Thymus (tissue), 11 donors: ENCODE results near the gene PHAX. TPM values are rescaled to one million over a fixed set of nuclear protein-coding genes. Genes with fewer than 3 reads are reported as not detected.

Source experiments
- DNase-seq, 9 donors: peaks; one replicate each; pipeline ENCODE4 v3.0.0-alpha.2; 2013; ENCODE audit warnings: low spot score in 9 of 9, low read depth in 6 of 9, missing footprints in 1 of 9
- H3K27ac ChIP-seq, 2 donors: one replicate each; pipeline ENCODE4 v1.5.1; 2013; ENCODE audit warnings: control low read depth in 1 of 2, low read depth in 1 of 2, low read length in 1 of 2, mild to moderate bottlenecking in 1 of 2, moderate library complexity in 1 of 2
- H3K27me3 ChIP-seq, 2 donors: one replicate each; pipeline ENCODE4 v1.5.1; 2013; ENCODE audit warnings: low read length in 1 of 2; ENCODE audit not compliant: control insufficient read depth in 2 of 2, insufficient read depth in 1 of 2
- H3K36me3 ChIP-seq, 2 donors: one replicate each; pipeline ENCODE4 v1.5.1; 2013; ENCODE audit warnings: low read length in 1 of 2, mild to moderate bottlenecking in 1 of 2, moderate library complexity in 1 of 2; ENCODE audit not compliant: control insufficient read depth in 2 of 2, insufficient read depth in 2 of 2
- H3K4me1 ChIP-seq, 2 donors: one replicate each; pipeline ENCODE4 v1.5.1; 2013; ENCODE audit warnings: low read length in 2 of 2; ENCODE audit not compliant: control insufficient read depth in 2 of 2, insufficient read depth in 2 of 2
- H3K4me3 ChIP-seq, 2 donors: one replicate each; pipeline ENCODE4 v1.5.1; 2013; ENCODE audit warnings: low read length in 2 of 2, control low read depth in 1 of 2, mild to moderate bottlenecking in 1 of 2
- H3K9me3 ChIP-seq, 2 donors: one replicate each; pipeline ENCODE4 v1.5.1; 2013; ENCODE audit warnings: low read length in 1 of 2, mild to moderate bottlenecking in 1 of 2; ENCODE audit not compliant: control insufficient read depth in 2 of 2, insufficient read depth in 1 of 2
- WGBS: extraction: QIAGEN DNeasy Blood & Tissue Kit; methylation state at CpG from one replicate; pipeline ENCODE4 v1.1.7; 2013; 5-methylcytosine and 5-hydroxymethylcytosine counted together
- polyA plus RNA-seq: library from polyadenylated mRNA; stranded (reverse); fragments of 200-250 nt; gene quantifications from one replicate; pipeline ENCODE4 v1.2.3, GENCODE V29; 2013
- total RNA-seq: library from RNA; stranded (reverse); fragments of 120-200 nt; gene quantifications from one replicate; pipeline ENCODE4 v1.2.4, GENCODE V29; 2013
- donor health status: healthy.

PHAX gene
- total and polyA plus RNA-seq, 2 donors = 28.2 to 42.2 TPM

DNA sequence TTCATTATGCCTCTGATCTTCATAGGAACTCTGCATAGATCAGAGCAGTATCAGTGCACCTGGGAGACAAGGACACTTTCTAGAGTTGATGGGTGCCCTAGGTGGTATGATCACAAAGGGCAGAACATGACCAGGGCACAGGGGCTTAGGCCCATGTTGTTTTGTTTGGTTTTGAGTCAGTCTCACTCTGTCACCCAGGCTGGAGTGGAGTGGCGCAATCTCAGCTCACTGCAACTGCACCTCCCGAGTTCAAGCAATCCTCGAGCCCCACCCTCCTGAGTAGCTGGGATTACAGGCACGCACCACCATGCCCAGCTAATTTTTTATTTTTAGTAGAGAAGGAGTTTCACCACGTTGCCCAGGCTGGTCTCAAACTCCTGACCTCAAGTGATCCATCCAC is 23.3 kb upstream of the PHAX start:
- peaks cover 0 to 7% of the 10 kb centered on the region in 2 donors for H3K36me3 ChIP-seq
- H3K4me3 ChIP-seq = no peak overlapping the region
- no peaks in the 10 kb centered on the region for H3K4me1 ChIP-seq
- H3K27me3 ChIP-seq = no peaks in the 10 kb centered on the region
- no peak for DNase-seq
- WGBS = 98% methylated on average over 5 of the region's 5 CpGs
- no peaks in the 10 kb centered on the region for H3K9me3 ChIP-seq
- no peak overlapping the region for H3K27ac ChIP-seq

- Histone ChIP-seq H3K9me3 (no peaks in the 10 kb centered on the region), H3K4me3 (no peak overlapping the region), H3K27ac (no peak overlapping the region), H3K27me3 (no peaks in the 10 kb centered on the region), H3K36me3 (peaks cover 3 to 7% of the 10 kb centered on the region in 2 donors), H3K4me1 (no peaks in the 10 kb centered on the region)
- DNase-seq = no peak
- WGBS = 97% methylated on average over 2 of the region's 2 CpGs
Measured at GRCh38 chr5:126579716-126580115, 21.0 kb upstream of the PHAX start.

DNA sequence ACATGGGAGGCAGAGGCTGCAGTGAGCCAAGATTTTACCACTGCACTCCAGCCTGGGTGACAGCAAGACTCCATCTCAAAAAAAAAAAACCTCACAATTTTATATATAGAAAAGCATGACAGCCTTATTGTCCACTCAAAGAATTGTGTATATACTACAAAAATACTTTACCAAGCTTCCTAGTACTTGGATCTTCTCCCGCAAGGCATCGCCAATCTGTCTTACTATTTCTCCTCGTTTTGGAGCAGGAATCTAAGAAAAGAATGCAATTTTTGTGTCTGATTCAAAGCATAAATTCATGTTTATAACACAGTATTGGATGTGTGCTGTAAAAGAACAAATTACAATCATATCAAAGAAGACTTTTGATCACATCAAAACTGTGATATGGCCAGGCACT is 17.0 kb upstream of the PHAX start:
- no peak overlapping the region for H3K27ac ChIP-seq
- H3K36me3 ChIP-seq = peaks cover 3 to 10% of the 10 kb centered on the region in 2 donors
- H3K4me3 ChIP-seq = no peak overlapping the region
- DNase-seq = no peak
- no peaks in the 10 kb centered on the region for H3K27me3 ChIP-seq
- WGBS = 97% methylated on average over 3 of the region's 3 CpGs
- no peaks in the 10 kb centered on the region for H3K9me3 ChIP-seq
- no peaks in the 10 kb centered on the region for H3K4me1 ChIP-seq

DNA sequence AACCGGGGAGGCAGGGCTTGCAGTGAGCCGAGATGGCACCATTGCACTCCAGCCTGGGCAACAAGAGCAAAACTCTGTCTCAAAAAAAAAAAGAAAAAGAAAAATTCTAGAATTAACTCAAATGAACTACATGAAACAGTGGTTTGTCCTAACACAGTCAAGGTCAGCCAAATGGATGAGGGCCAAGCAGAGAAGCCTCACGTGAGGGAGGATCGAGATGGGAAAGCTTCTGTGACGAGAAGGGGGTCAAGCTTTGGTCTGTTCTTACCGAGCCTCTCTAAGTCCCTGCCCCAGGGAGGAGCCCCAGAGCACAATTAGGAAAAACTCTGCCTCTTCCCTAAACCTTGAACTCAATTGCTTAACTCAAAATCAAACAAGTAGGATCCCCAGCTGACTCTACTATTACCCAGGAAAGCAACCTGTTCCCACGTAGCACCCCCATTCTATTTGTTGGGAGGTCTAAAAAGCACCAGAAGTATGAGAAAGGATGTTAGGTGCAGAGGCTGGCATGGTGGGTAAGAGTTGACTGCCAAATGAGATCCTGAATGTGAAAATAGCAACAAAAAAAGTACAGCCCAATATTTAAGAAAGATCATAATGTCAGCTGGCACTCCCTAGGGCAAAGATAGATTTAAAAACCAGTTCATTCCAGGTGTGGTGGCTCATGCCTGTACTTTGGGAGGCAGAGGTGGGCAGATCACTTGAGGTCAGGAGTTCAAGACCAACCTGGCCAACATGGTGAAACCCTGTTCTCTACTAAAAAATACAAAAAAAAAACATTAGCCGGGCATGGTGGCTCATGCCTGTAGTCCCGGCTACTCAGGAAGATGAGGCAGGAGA is 13.0 kb upstream of the PHAX start:
- Histone ChIP-seq H3K27me3 (no peaks in the 10 kb centered on the region), H3K27ac (no peak overlapping the region), H3K9me3 (no peaks in the 10 kb centered on the region), H3K4me3 (no peak overlapping the region), H3K36me3 (peaks cover 3% of the 10 kb centered on the region in 2 donors), H3K4me1 (no peaks in the 10 kb centered on the region)
- 94% methylated on average over 9 of the region's 9 CpGs for WGBS
- no peak for DNase-seq

DNA sequence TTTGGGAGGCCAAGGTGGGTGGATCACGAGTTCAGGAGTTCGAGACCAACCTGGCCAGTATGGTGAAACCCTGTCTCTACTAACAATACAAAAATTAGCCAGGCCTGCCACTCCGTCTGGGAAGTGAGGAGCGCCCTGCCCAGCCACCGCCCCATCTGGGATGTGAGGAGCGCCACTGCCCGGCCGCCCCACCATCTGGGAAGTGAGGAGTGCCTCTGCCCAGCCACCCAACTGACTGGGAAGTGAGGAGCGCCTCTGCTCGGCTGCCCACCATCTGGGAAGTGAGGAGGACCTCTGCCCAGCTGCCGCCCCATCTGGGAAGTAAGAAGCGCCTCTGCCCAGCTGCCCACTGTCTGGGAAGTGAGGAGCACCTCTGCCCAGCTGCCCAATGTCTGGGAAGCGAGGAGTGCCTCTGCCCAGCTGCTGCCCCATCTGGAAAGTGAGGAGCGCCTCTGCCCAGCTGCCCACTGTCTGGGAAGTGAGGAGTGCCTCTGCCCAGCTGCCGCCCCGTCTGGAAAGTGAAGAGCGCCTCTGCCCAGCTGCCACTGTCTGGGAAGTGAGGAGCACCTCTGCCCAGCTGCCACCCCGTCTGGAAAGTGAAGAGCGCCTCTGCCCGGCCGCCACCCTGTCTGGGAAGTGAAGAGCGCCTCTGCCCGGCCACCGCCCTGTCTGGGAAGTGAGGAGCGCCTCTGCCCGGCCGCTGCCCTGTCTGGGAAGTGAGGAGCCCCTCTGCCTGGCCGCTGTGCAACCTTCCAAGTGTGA is 11.0 kb upstream of the PHAX start:
- H3K9me3 ChIP-seq = no peaks in the 10 kb centered on the region
- H3K4me3 ChIP-seq = no peak overlapping the region
- no peak for DNase-seq
- no peaks in the 10 kb centered on the region for H3K27me3 ChIP-seq
- 98% methylated on average over 28 of the region's 28 CpGs for WGBS
- H3K4me1 ChIP-seq = peaks cover 5 to 7% of the 10 kb centered on the region in 2 donors
- H3K36me3 ChIP-seq = peaks cover 0 to 3% of the 10 kb centered on the region in 2 donors
- H3K27ac ChIP-seq = no peak overlapping the region

GRCh38 chr5:126591549-126591948 is 9.2 kb upstream of the PHAX start:
- Histone ChIP-seq H3K9me3 (no peaks in the 10 kb centered on the region), H3K27me3 (peaks cover 0 to 5% of the 10 kb centered on the region in 2 donors), H3K4me3 (no peak overlapping the region), H3K27ac (no peak overlapping the region), H3K4me1 (peaks cover 5 to 11% of the 10 kb centered on the region in 2 donors), H3K36me3 (peaks cover 0 to 3% of the 10 kb centered on the region in 2 donors)
- 100% methylated on average over 1 of the region's 1 CpG for WGBS
- no peak for DNase-seq

DNA sequence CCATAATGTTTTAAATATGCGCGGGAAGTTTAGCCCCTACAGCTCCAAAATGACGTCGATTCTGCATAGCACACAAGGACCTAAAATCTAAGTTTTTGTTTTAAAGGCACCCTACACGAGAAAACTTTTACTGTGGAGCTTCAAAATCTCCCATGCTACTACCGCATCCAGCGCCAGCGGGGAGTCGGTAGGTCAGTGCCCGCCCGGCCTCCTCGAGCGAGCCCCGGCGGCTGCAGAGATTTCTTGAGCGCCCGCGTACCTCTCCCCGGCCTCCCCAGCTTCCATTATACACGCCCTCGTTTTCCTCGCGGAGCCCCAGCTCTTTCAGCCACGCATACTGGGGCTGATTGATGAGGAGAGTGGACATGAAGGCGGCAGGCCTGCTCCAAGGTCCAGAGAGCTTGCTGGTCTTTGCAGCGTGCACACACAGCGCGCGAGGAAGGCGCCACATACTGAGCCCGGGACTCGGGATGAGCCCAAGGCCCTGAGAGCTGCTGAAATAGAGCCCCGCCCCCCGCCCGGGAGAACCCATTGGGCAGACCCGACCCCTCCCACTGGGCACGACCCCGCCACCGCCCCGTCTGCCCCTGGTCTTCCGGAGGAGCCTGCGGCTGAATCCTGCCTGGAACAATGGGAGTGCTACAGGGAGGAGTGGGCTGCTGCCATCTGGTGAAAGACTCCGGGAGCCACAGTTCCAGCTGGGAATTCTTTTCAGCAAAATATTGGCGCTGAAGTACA is 5.8 kb upstream of the PHAX start, which contains the start of gene ALDH7A1:
Gene ALDH7A1, minus strand, starts transcription at position 472 of the 738 bp plus-strand sequence. Its CDS starts 21 bp downstream, at position 451.
- peak in 8 of 9 donors; percentile 24 to 70 (median 55) for DNase-seq
- Histone ChIP-seq H3K4me3 (peak within 1 kb of the TSS; percentile 59 to 68), H3K4me1 (peaks cover 5 to 11% of the 10 kb centered on the region in 2 donors), H3K27me3 (peaks cover 0 to 5% of the 10 kb centered on the region in 2 donors), H3K9me3 (no peaks in the 10 kb centered on the region), H3K27ac (peak within 1 kb of the TSS; percentile 19 to 64), H3K36me3 (no peaks in the 10 kb centered on the region)
- WGBS = 1% methylated on average over 44 of the region's 44 CpGs

DNA sequence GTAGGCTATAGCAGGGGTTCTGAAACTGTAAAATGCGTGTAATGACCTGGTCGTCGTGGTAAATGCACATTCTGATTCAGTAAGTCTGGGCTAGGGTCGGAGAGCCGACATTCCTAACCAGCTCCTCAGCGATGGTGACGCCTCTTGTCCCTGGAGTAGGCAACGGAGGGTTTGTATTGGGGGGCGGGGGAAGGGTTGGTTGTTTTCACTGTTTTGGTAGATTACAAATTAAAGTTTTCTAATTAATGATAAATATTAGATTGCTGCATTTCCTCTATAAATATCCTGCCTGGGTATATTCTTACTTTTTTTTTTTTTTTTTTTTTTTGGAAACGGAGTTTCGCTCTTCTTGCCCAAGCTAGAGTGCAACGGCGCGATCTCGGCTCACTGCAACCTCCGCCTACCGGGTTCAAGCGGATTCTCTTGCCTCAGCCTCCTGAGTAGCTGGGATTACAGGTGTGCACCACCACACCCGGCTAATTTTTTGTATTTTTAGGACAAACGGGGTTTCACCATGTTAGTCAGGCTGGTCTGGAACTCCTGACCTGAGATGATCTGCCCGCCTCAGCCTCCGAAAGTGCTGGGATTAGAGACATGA is 5.2 kb upstream of the PHAX start:
- DNase-seq = peak in 1 of 9 donors; percentile 2
- Histone ChIP-seq H3K4me3 (peak overlapping the region; percentile 59 to 68), H3K4me1 (peaks cover 5 to 15% of the 10 kb centered on the region in 2 donors), H3K27ac (no peak overlapping the region), H3K27me3 (peaks cover 0 to 5% of the 10 kb centered on the region in 2 donors), H3K36me3 (no peaks in the 10 kb centered on the region), H3K9me3 (peaks cover 0 to 4% of the 10 kb centered on the region in 2 donors)
- WGBS = 66% methylated on average over 22 of the region's 22 CpGs
